HepG2 (cell line): Measurements from ENCODE around the gene GNAI2. TPM values are rescaled to one million over a fixed set of nuclear protein-coding genes. Genes with fewer than 3 reads are reported as not detected.
A peak's percentile ranks its signal among the peaks of the same experiment; 100 is the strongest.

Experiments used
- CREB1 ChIP-seq, 2 experiments: fragments of 450-650 bp in 1 of 2; IDR thresholded peaks; 2 replicates each; pipeline ENCODE4 v1.6.1; 2016 to 2017; ENCODE audit warnings: control low read depth in 1 of 2, mild to moderate bottlenecking in 1 of 2, missing compliant biosample characterization in 1 of 2, missing genetic modification characterization in 1 of 2
- DR1 ChIP-seq: sonication (generic); formaldehyde crosslinking; IDR thresholded peaks from 2 replicates; pipeline ENCODE4 v1.8.0; 2021; ENCODE audit warnings: mild to moderate bottlenecking, missing genetic modification reagents, inconsistent platforms
- NBN ChIP-seq: fragments of 450-650 bp; conservative IDR thresholded peaks from 2 replicates; pipeline ENCODE4 v1.6.1; 2017
- PATZ1 ChIP-seq: sonication (generic); formaldehyde crosslinking; IDR thresholded peaks from 2 replicates; pipeline ENCODE4 v1.4.0; 2020; ENCODE audit warnings: missing genetic modification reagents
- POLR2AphosphoS5 ChIP-seq: IDR thresholded peaks from 2 replicates; pipeline ENCODE4 v1.6.1; 2012; ENCODE audit warnings: low read depth, low read length
- RXRB ChIP-seq: IDR thresholded peaks from 2 replicates; pipeline ENCODE4 v1.6.1; 2016; ENCODE audit warnings: borderline replicate concordance, missing genetic modification reagents, missing compliant biosample characterization
- SIN3A ChIP-seq: IDR thresholded peaks from 2 replicates; pipeline ENCODE4 v1.6.1; 2011; ENCODE audit warnings: low read depth, mild to moderate bottlenecking, control low read depth, low read length, borderline replicate concordance
- SKI ChIP-seq: fragments of 450-650 bp; IDR thresholded peaks from one replicate; pipeline ENCODE4 v1.6.1; 2018; ENCODE audit warnings: mild to moderate bottlenecking; ENCODE audit not compliant: partially characterized antibody
- SRSF1 ChIP-seq: fragments of 200-400 bp; formaldehyde crosslinking; optimal IDR thresholded peaks from 2 replicates; pipeline ENCODE3; 2017; ENCODE audit warnings: mild to moderate bottlenecking, low read depth, low read length, moderate library complexity
- TFAP4 ChIP-seq: sonication (generic); IDR thresholded peaks from 2 replicates; pipeline ENCODE4 v1.6.1; 2016; ENCODE audit warnings: low read depth, borderline replicate concordance
- U2AF1 ChIP-seq: fragments of 200-400 bp; formaldehyde crosslinking; optimal IDR thresholded peaks from 2 replicates; pipeline ENCODE3; 2017; ENCODE audit warnings: mild to moderate bottlenecking, low read depth, low read length
- ZBTB42 ChIP-seq: sonication (generic); formaldehyde crosslinking; IDR thresholded peaks from 2 replicates; pipeline ENCODE4 v1.5.0; 2020; ENCODE audit warnings: mild to moderate bottlenecking, missing genetic modification reagents
- ZNF224 ChIP-seq: sonication (generic); formaldehyde crosslinking; IDR thresholded peaks from 2 replicates; pipeline ENCODE4 v1.5.0; 2020; ENCODE audit warnings: mild to moderate bottlenecking, missing genetic modification reagents
- ZNF232 ChIP-seq: sonication (generic); formaldehyde crosslinking; IDR thresholded peaks from 2 replicates; pipeline ENCODE4 v1.4.0; 2020; ENCODE audit warnings: missing genetic modification reagents, borderline replicate concordance
- ZNF33A ChIP-seq: sonication (generic); formaldehyde crosslinking; IDR thresholded peaks from 2 replicates; pipeline ENCODE4 v1.5.1; 2020; ENCODE audit warnings: missing genetic modification reagents, mild to moderate bottlenecking, moderate library complexity, borderline replicate concordance
- ZNF598 ChIP-seq: sonication (generic); formaldehyde crosslinking; IDR thresholded peaks from 2 replicates; pipeline ENCODE4 v1.5.1; 2020; ENCODE audit warnings: mild to moderate bottlenecking, missing genetic modification reagents, borderline replicate concordance
- polyA plus RNA-seq, 8 experiments: library from polyadenylated mRNA; depleted of rRNA in 3 of 8; stranded (reverse) in 7 of 8; unstranded in 1 of 8; fragments of >200 nt; fragmentation: Illumina TruSeq in 4 of 8; extraction: Trizol in 4 of 8; gene quantifications; 2 replicates each; pipeline versions ENCODE4 v1.2.1 to v1.2.3, GENCODE V29; 2011 to 2016; ENCODE audit warnings: low read depth in 4 of 8, missing spikeins in 1 of 8, mixed read lengths in 1 of 8; ENCODE audit not compliant: insufficient read depth in 1 of 8
- total RNA-seq, 5 experiments: library from RNA; depleted of rRNA; stranded (reverse); fragments of >200 nt; fragmentation: Illumina TruSeq; extraction: Trizol; gene quantifications; 2 replicates each; pipeline ENCODE4 v1.2.3, GENCODE V29; 2016; ENCODE audit warnings: low read depth in 1 of 5
- TF ChIP-seq, protein P1 (sequence below): sonication (generic); formaldehyde crosslinking; IDR thresholded peaks from 2 replicates; pipeline ENCODE4 v1.9.0; 2022; ENCODE audit warnings: low read depth, missing genetic modification reagents
- TF ChIP-seq, protein P2 (sequence below): sonication (generic); formaldehyde crosslinking; IDR thresholded peaks from 2 replicates; pipeline ENCODE4 v1.5.1; 2020; ENCODE audit warnings: mild to moderate bottlenecking, missing genetic modification reagents
- TF ChIP-seq, protein P3 (sequence below): sonication (generic); formaldehyde crosslinking; IDR thresholded peaks from 2 replicates; pipeline ENCODE4 v1.4.0; 2020; ENCODE audit warnings: mild to moderate bottlenecking, low read depth, missing genetic modification reagents

The GNAI2 gene
- total and polyA plus RNA-seq, 2 of the 13 experiments (the other 11 are each of a cell fraction or from before 2014, with no cell fraction given), result 51.1 to 66.2 TPM

DNA sequence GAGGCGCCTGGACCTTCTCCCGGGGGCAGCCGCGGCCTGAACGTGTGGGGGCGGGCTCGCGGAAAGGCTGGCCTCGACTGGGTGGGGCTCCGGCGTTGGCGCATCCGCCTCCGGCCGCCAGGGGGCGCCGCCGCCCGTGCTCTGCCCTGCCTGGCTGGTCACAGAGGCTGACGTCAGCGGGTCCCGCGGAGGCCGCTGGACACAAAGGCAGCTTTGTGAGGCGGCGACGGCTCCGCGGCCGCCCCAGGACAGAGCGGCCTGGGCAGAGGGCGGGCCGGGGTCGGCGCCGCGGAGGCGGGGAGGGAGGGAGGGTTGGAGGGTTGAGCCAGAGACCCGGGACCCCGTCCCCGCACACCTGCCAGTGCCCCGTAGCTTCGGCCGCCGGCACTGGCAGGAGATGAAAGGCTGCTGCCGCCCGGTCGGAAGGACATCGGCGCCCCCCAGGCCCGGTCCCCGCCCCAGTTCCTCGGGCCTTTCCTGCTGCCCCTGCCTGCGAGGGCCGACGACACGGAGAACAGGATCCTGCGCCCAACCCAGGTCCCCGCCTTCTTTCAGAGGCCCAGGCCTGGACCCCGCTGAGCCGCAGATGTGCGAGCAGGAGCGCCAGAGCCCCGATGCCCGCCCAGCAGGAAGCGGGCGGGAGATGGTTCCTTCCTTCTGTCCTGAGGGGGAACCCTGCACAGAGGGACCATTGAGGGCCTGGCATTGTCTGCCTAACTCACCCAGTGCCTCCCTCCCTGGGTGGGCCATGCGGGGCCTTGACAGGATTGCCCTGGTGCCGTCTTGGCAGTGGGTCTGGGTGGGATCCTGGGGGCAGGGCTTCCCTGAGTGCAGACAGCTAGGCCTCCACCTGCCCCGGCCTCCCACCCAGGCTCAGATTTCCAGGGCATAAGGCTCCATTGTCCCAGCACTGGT is 24.3 kb downstream of the GNAI2 start (continued):
- TF ChIP-seq, protein P1, sequence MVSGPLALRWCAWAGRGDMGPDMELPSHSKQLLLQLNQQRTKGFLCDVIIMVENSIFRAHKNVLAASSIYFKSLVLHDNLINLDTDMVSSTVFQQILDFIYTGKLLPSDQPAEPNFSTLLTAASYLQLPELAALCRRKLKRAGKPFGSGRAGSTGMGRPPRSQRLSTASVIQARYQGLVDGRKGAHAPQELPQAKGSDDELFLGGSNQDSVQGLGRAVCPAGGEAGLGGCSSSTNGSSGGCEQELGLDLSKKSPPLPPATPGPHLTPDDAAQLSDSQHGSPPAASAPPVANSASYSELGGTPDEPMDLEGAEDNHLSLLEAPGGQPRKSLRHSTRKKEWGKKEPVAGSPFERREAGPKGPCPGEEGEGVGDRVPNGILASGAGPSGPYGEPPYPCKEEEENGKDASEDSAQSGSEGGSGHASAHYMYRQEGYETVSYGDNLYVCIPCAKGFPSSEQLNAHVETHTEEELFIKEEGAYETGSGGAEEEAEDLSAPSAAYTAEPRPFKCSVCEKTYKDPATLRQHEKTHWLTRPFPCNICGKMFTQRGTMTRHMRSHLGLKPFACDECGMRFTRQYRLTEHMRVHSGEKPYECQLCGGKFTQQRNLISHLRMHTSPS (CRISPR knock-in tag), result peak; percentile 92
- TF ChIP-seq U2AF1, result no peak
- TF ChIP-seq ZNF224 (CRISPR knock-in tag), result peak; percentile 90; the same call in 1 of the 2 replicates
- TF ChIP-seq NBN, result no peak
- TF ChIP-seq TFAP4, result peak; percentile 59; the same call in 1 of the 2 replicates
- TF ChIP-seq RXRB, result peak; percentile 82
- TF ChIP-seq, protein P2, sequence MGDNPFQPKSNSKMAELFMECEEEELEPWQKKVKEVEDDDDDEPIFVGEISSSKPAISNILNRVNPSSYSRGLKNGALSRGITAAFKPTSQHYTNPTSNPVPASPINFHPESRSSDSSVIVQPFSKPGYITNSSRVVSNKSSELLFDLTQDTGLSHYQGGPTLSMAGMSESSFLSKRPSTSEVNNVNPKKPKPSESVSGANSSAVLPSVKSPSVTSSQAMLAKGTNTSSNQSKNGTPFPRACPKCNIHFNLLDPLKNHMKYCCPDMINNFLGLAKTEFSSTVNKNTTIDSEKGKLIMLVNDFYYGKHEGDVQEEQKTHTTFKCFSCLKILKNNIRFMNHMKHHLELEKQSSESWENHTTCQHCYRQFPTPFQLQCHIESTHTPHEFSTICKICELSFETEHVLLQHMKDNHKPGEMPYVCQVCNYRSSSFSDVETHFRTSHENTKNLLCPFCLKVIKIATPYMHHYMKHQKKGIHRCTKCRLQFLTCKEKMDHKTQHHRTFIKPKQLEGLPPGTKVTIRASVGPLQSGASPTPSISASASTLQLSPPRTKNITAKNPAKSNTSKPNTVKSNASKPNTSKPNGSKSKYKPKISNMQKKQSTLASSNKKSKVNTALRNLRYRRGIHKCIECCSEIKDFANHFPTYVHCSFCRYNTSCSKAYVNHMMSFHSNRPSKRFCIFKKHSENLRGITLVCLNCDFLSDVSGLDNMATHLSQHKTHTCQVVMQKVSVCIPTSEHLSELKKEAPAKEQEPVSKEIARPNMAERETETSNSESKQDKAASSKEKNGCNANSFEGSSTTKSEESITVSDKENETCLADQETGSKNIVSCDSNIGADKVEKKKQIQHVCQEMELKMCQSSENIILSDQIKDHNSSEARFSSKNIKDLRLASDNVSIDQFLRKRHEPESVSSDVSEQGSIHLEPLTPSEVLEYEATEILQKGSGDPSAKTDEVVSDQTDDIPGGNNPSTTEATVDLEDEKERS (CRISPR knock-in tag), result peak; percentile 53; the same call in 1 of the 2 replicates
- peak; percentile 99 for TF ChIP-seq PATZ1 (CRISPR knock-in tag)
- TF ChIP-seq ZBTB42 (CRISPR knock-in tag), result peak; percentile 66; the same call in 1 of the 2 replicates
- TF ChIP-seq CREB1 (IDR thresholded peaks at IDR 0.05), result peak; percentile 88
- peak; percentile 48; the same call in 1 of the 2 replicates for TF ChIP-seq CREB1 (CRISPR knock-in tag; IDR thresholded peaks at IDR 0.05)
- TF ChIP-seq ZNF33A (CRISPR knock-in tag), result no peak
- 0 out of 2 replicates have a peak, but pooled peaks have one; percentile 40 for TF ChIP-seq ZNF232
- TF ChIP-seq SRSF1, result no peak
- TF ChIP-seq, protein P3, sequence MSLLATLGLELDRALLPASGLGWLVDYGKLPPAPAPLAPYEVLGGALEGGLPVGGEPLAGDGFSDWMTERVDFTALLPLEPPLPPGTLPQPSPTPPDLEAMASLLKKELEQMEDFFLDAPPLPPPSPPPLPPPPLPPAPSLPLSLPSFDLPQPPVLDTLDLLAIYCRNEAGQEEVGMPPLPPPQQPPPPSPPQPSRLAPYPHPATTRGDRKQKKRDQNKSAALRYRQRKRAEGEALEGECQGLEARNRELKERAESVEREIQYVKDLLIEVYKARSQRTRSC (CRISPR knock-in tag), result no peak
- 0 out of 2 replicates have a peak, but pooled peaks have one; percentile 58 for TF ChIP-seq DR1 (CRISPR knock-in tag)
- peak; percentile 71 for TF ChIP-seq POLR2AphosphoS5
- no peak for TF ChIP-seq ZNF598 (CRISPR knock-in tag)
- peak; percentile 54; the same call in 1 of the 2 replicates for TF ChIP-seq SIN3A
- peak; percentile 20 for TF ChIP-seq SKI
